ENCODE results near the gene CCDC83.

GRCh38 chr11:85902353-85902752 is 47.2 kb downstream of the CCDC83 start:
- TF ChIP-seq RAD21 (IDR thresholded peaks at IDR 0.05; ENCODE audit: low read depth) (no peak), YY1 (IDR thresholded peaks at IDR 0.05; ENCODE audit: low read depth) (no peak), USF1 (IDR thresholded peaks at IDR 0.05) (no peak), EP300 (IDR thresholded peaks at IDR 0.05; ENCODE audit: borderline replicate concordance) (no peak), MAX (IDR thresholded peaks at IDR 0.05) (no peak), CREB1 (IDR thresholded peaks at IDR 0.05; ENCODE audit: low read depth) (no peak)
